HG02840 (cell line): ENCODE results near the gene ATP5PD.
"Not testable (repeated sequence)": the region's sequence is repeated elsewhere in the genome, so short reads cannot be mapped to it uniquely, and the experiment has no call there.

Experiments
- ATAC-seq: cut with Tn5 transposase; IDR thresholded peaks from one replicate; pipeline ENCODE4 v1.9.1; 2021; ENCODE audit warnings: mild to moderate bottlenecking, moderate library complexity, moderate number of reproducible peaks; ENCODE audit not compliant: unreplicated experiment, low FRiP score

Gene ATP5PD

DNA sequence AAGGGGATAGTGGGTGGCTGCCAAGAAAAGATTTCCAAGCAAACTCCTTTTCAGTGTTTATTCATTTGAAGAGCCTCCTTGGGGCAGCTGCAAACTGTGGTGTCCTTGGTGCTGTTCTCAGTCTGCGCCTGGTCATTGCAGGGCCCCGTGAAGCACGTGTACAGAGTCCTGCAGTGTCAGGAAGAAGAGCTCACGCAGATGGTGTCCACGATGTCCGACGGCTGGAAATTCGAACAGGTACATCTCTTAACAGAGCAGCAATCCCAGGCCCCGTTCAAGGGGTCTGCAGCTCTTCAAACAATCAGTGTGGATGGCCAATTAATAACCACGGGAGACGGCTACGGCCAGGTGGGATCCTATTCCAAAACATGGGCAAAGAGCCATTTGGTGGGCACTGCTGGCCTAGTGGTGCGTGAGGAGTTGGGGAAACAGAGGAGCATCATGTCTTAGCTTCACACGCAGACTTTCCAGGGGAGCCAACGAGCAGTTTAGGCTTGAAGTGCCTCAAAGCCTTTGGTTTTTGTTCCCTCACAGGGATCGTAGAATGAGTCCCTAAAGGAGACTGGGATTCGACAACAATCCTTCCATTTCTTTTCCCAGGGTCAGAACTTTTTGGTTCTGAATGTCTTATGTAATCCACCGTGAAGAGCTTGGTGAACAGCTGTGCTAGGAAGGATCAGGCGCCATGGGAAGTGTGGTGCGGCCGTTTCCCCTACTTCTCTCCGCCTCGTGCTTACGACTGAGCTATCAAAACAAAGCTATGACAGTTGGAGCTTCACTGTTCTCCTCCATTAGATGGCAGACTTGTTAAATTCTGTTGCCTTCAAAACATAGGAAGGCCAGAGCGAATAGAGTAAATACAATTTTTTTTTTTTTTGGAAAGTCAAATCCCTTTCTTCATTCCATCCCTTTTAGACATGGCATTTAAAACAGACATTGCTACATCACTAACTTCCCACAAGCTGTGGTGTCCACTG is 12.9 kb upstream of the ATP5PD start:
- no peak for ATAC-seq

DNA sequence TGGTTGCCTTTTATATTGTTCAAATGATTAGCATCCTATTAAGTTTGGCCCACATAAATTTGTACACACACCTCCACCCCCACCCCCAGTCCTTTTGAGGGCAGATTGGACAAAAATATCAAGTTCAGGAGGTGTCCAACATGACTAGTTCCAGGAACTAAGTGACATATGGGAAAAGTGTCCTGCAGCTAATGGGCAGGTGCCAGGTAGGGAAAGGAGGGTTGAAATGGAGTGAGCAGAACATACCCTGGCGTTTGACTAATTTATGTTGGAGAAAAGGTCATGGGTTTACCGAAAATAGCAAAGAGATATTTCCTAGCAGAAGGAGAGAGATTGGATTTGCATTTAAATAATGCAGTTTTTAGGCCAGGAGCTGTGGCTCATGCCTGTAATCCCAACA is 5.2 kb upstream of the ATP5PD start:
- ATAC-seq: no peak

- no peak for ATAC-seq
Measured at GRCh38 chr17:75049706-75050105, 2.9 kb upstream of the ATP5PD start.

GRCh38 chr17:75049057-75049456 is 2.3 kb upstream of the ATP5PD start:
- ATAC-seq: no peak

- no peak for ATAC-seq
Measured at GRCh38 chr17:75048249-75048878, 1.6 kb upstream of the ATP5PD start.

DNA sequence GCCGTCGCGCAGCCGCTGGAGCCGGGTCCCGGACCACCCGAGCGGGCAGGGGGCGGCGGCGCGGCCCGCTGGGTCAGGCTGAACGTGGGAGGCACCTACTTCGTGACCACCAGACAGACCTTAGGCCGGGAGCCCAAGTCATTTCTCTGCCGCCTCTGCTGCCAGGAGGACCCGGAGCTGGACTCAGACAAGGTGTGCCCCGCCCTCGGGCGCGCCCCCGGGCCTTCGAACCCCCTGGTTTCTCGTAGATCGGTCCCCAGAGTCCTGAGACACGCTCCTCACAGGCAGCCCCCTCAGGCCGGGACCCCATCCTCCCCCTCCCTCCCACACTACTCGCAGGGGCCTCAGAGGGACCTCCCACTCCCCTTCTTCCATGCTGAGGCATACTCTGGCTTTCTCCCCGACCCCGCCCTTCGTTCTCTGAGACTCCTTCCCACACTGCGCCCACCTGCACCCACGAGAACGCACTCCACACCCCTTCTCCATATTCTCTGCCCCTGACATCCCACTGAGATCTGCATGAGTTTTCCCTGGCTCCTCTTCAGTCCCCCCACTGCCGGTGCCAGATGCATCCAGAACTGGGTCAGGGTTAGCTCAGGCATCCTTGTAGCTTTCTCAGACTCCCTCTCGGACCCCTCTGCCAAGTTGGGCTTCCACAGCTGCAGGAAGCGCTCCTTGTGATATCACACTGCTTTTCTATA is 779 bp upstream of the ATP5PD start:
- peak; percentile 9 for ATAC-seq

- ATAC-seq: not testable (repeated sequence)
Measured at GRCh38 chr17:75045946-75046406, 793 bp downstream of the ATP5PD start.

DNA sequence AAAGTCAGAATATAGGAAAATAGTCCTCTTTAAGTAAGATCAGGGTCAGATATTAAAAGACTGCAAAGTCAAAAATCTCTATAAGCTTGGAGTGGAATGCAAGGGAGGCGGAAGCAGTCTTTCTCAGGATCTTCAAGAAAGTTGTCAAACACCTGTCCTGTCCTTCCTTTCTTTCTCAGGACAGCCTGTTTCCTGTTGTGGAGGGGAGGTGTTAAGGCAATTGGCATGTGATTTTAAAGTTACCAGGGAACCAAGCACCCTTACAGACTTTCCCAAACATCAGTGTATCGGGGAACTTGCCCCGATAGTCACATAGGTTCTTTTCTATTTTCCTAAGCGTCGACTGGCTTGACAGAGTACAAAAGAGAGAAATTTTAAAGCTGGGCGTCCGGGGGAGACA is 2.1 kb downstream of the ATP5PD start:
- ATAC-seq: no peak

DNA sequence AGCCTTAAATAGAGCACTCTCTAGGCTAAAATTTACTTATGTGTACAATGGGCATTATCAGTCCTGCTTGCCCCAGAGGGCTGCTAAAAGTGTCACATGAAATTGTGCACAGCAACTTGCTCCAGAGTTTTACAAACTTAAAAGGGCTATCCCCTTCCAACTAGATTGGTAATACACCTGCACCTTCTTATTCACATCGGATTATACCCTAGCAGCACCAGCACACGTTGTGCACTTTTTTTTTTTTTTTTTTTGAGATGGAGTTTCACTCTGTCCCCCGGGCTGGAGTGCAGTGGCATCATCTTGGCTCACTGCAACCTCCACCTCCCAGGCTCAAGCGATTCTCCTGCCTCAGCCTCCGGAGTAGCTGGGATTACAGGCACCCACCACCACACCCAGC is 3.0 kb downstream of the ATP5PD start:
- not testable (repeated sequence) for ATAC-seq

- ATAC-seq: no peak
Measured at GRCh38 chr17:75041656-75042280, 5.0 kb downstream of the ATP5PD start.

DNA sequence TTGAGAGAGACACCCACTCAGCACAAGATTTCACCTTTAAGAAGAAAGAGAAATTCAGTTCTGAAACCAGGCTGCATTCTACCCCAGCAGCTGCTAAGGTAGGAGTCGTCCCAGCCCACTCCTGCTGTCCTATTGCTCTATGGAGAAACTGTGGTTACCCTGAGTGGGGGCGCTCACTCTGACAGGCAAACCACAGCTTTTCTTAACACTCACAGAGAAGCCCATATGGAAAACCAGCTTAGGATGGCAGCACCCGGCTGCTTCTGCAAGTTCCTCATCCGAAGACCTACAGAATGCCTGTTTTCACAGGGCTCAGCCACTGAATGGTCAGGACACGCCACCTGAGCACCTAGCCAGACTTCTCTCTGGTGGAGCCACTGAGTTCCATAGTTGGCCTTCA is 7.5 kb downstream of the ATP5PD start:
- ATAC-seq: no peak

DNA sequence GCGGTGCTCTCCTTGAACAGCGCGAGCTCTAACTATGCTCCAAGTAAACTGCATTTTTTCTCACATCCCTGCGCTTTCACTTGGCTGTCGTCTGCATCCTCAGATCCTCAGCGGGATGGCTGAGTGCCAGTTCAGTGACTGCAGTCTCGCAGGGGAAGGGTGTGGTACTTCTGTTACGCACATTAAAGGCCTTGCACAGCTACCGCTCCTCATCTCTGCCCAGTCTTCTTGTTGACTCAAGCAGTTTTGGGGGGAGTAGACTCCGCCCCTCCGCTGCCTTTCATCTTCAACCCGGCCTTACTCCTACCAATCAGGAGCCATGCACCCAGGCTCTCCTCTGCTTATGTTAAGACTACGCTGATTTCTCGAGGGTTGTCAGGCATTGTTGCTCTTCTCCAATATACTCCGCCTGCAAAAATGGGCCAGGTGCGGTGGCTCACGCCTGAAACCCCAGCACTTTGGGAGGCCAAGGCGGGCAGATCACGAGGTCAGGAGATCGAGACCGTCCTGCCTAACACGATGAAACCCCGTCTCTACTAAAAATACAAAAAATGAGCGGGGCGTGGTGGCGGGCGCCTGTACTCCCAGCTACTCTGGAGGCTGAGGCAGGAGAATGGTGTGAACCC is 10.0 kb downstream of the ATP5PD start:
- ATAC-seq: no peak

DNA sequence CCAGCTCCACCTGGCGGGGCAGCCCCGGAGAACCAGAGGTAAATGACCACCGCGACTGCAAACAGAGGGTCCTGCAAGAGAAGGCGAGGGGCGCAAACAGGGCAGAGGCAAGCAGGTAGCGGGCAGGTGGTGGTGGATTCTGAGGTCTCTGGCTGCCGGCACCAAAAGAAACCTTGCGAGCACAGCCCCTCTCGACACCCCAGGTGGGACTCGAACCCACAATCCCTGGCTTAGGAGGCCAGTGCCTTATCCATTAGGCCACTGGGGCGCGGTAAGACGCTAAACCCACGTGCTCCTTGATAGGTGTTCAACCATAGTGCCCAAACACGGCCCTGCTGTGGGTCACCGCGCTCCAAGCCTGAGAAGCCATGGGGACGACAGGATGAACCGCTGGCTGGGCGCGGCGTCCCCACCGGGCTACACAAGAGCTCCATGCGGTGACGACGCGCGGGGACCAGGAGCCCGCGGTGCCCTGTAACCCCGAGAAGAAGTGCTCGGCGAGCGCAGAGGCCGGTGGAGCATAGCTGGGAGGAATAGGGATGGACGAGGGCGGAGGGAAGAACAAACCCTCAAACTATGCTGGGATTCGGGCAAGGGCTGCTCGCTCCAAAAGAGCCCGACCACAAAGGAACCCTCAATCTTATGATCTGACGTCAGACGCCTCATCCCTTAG is 12.4 kb downstream of the ATP5PD start:
- ATAC-seq: peak; percentile 42

DNA sequence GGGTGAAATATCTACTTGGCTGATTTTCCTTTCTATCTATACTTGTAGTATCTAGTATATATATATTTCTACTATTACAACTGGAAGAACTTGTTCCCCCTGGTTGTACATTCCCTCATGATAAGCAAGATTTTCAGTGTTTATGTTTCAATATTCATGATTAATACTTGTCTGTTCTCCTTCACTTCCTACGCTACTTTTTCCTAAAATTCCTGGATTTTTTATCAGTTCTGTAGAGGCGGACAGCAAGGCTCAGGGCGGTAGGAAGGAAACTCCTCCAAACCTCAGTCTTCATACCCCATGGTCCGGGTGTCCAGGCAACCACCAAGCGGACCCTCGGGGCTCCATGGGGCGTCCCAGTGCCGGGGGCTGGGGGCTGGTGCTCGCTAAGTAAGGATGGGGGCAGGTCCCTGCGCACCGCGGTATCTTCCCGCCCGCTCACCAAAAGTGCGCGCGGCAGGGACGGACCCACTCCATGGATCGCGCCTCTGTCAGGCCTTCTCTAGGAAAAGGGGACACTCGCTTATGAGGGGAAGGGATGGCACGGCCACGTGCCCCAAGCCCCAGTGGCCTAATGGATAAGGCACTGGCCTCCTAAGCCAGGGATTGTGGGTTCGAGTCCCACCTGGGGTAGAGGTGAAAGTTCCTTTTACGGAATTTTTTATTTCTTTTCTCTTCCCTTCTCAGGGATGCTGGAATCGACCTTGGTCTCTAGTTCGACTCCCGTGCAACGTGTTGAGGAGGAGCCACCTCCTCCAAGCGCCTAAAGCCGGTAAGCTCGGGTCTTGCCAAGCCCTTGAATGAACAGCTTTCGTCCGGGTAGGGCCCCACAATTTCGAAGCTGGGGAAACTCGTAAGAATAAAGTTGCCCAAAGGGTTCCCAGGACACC is 13.2 kb downstream of the ATP5PD start:
- peak; percentile 52 for ATAC-seq

- ATAC-seq: no peak
Measured at GRCh38 chr17:75032720-75033280, 14.0 kb downstream of the ATP5PD start.

GRCh38 chr17:75031972-75032719 is 14.6 kb downstream of the ATP5PD start:
- ATAC-seq: no peak

DNA sequence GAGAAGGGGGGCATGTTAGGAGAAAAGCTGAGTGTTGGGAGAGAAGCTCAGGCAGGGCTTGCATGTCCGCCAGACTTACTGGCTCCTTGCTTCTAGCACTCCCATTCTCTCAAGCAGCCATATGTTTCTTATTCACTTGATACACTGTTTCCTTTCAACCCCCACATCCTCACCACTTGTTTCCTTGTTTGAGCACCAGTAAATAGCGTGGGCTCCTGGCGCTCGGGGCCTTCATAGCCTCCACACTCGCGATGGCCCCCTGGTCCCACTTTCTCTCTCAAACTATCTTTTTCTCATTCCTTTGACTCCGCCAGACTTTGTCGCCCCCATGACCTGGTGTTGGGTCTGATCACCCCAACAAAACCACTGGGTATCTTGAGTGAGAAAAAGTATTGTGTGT is 16.6 kb downstream of the ATP5PD start:
- ATAC-seq: no peak

GRCh38 chr17:75026650-75027049 is 20.1 kb downstream of the ATP5PD start:
- ATAC-seq: not testable (repeated sequence)
